ENCODE measurements around the gene PROCA1.

DNA sequence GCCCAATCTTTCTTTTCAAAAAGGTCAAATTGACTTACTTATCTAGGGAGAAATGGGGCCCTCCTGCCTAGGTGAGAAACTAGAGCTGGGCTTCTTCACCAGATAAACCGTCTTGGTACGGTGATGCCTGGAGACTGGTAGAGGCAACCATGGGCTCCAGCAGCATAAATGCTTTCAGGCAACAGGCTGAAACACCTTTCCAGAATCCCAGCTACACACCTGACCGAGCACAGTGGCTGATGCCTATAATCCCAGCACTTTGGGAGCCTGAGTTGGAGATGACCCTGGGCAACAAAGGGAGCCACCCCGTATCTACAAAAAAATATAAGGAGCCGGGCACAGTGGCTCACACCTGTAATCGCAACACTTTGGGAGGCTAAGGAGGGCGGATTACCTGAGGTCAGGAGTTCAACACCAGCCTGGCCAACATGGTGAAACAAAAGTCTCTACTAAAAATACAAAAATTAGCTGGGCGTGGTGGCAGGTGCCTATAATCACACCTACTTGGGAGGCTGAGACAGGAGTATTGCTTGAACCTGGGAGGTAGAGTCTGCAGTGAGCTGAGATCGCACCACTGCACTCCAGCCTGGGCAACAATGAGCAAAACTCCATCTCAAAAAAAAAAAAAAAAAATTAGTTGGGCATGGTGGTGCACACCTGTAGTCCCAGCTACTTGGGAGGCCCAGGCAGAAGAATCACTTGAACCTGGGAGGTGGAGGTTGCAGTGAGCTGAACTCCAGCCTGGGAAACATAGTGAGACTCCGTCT is 40.1 kb upstream of the PROCA1 start:
- peak; percentile 36; the same call in 1 of the 2 replicates for TF ChIP-seq POLR2A (IDR thresholded peaks at IDR 0.05; ENCODE audit: low read depth, low read length)
- peak; percentile 42; the same call in 1 of the 2 replicates for TF ChIP-seq POLR2AphosphoS5 (IDR thresholded peaks at IDR 0.05; ENCODE audit: low read depth, low read length)
